Measurements from ENCODE around the gene SETD5. TPM values are rescaled to one million over a fixed set of nuclear protein-coding genes. Genes with fewer than 3 reads are reported as not detected.

Gene SETD5
- total RNA-seq, 2 donors from 2014 or later = 89.1 to 91.3 TPM

DNA sequence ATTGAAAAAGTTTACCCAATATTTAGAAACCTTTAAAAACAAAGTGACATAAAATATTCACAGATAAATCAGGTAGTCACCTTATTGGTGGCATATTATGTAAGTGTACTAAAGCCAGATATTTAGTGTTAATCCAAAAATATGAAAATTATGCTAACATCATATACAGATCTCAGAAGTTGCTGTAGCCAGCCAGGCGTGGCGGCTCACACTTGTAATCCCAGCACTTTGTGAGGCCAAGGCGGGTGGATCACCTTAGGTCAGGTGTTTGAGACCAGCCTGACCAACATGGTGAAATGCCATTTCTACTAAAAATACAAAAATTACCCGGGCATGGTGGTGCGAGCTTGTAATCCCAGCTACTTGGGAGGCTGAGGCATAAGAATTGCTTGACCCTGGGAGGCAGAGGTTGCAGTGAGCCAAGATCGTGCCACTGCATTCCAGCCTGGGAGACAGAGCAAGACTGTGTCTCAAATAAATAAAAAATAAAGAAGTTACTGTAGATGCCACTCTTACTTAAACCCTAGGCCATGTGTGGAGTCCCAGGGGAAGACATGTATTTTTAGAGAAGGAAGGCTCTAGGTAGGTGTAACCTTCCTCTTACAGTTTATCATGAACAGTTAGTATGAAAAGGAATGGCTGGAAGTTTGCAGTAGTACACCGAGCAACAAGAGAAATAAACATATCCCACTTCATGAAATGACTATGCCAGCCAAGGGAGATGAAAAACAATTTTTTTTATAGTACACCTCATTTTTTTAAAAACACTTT lies 9.6 kb downstream of the SETD5 start:
- Histone ChIP-seq H3K9me3 (no peaks in the 10 kb centered on the region), H3K27me3 (no peaks in the 10 kb centered on the region), H3K9ac (ENCODE audit: low read depth in 2 of 2, low read length in 2 of 2) (no peak overlapping the region), H3K27ac (no peak overlapping the region), H3K4me3 (no peak overlapping the region), H3K36me3 (no peaks in the 10 kb centered on the region), H3K4me1 (peaks cover 17% of the 10 kb centered on the region)
- intact Hi-C loops (cut with DNase I) = no loop called here
- DNase-seq = no peak
- no peak for TF ChIP-seq CTCF (IDR thresholded peaks at IDR 0.05)

- Histone ChIP-seq H3K4me1 (peaks cover 9% of the 10 kb centered on the region), H3K27me3 (no peaks in the 10 kb centered on the region), H3K27ac (no peak overlapping the region), H3K4me3 (no peak overlapping the region), H3K9me3 (no peaks in the 10 kb centered on the region), H3K9ac (ENCODE audit: low read depth in 2 of 2, low read length in 2 of 2) (no peak overlapping the region), H3K36me3 (no peaks in the 10 kb centered on the region)
- intact Hi-C loops (cut with DNase I) = no loop called here
- TF ChIP-seq CTCF (IDR thresholded peaks at IDR 0.05) = no peak
- no peak for DNase-seq
Observed at GRCh38 chr3:9408061-9408460, 10.6 kb downstream of the SETD5 start.

- peaks cover 7% of the 10 kb centered on the region for H3K4me1 ChIP-seq
- intact Hi-C loops (cut with DNase I) = no loop called here
Observed at GRCh38 chr3:9408546-9408945, 11.1 kb downstream of the SETD5 start.

GRCh38 chr3:9409981-9410854 lies 12.8 kb downstream of the SETD5 start:
- no peak overlapping the region for H3K27ac ChIP-seq
- no peaks in the 10 kb centered on the region for H3K36me3 ChIP-seq
- H3K4me3 ChIP-seq = no peak overlapping the region
- no peak for TF ChIP-seq CTCF (IDR thresholded peaks at IDR 0.05)
- H3K9ac ChIP-seq (ENCODE audit: low read depth in 2 of 2, low read length in 2 of 2) = no peak overlapping the region
- H3K4me1 ChIP-seq = peaks cover 3% of the 10 kb centered on the region
- H3K9me3 ChIP-seq = no peaks in the 10 kb centered on the region
- intact Hi-C loops (cut with DNase I) = no loop called here
- DNase-seq = no peak
- H3K27me3 ChIP-seq = no peaks in the 10 kb centered on the region

More at GRCh38 chr3:9408546-9408945, 11.1 kb downstream of the SETD5 start:
- Histone ChIP-seq H3K9me3 (no peaks in the 10 kb centered on the region), H3K27me3 (no peaks in the 10 kb centered on the region), H3K36me3 (no peaks in the 10 kb centered on the region), H3K9ac (ENCODE audit: low read depth in 2 of 2, low read length in 2 of 2) (no peak overlapping the region), H3K27ac (no peak overlapping the region), H3K4me3 (no peak overlapping the region)
- DNase-seq = no peak
- no peak for TF ChIP-seq CTCF (IDR thresholded peaks at IDR 0.05)

DNA sequence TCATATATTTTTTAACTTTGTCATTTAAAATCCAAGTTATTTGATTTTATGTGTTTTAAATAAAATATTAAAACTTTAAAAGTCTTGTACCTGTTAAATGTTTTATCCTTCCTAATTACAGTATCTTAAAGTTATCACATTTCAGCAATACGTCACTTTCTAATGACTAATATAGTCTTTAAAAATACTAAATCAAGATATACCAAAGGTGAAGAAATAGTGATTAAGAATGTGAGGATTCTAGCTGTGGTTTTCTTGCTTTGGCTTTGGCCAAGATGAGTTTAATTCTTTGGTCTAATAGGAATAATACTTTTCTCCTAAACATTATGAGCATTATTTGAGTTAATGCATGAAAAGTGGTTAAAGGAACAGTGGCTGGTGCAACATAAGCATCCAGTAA lies 13.9 kb downstream of the SETD5 start:
- no peak for DNase-seq
- Histone ChIP-seq H3K9ac (ENCODE audit: low read depth in 2 of 2, low read length in 2 of 2) (no peak overlapping the region), H3K27ac (no peak overlapping the region), H3K4me1 (peaks cover 7% of the 10 kb centered on the region), H3K36me3 (no peaks in the 10 kb centered on the region), H3K4me3 (no peak overlapping the region), H3K9me3 (no peaks in the 10 kb centered on the region), H3K27me3 (no peaks in the 10 kb centered on the region)
- intact Hi-C loops (cut with DNase I) = no loop called here
- TF ChIP-seq CTCF (IDR thresholded peaks at IDR 0.05) = no peak
